ENCODE measurements around the gene DERA.
"Not testable (repeated sequence)": the region's sequence is repeated elsewhere in the genome, so short reads cannot be mapped to it uniquely, and the experiment has no call there.

Gene DERA

GRCh38 chr12:16048511-16048910, 137.4 kb downstream of the DERA start:
- DNase-seq (ENCODE audit: extremely low read depth, low read depth) = no peak
- TF ChIP-seq, protein P1, sequence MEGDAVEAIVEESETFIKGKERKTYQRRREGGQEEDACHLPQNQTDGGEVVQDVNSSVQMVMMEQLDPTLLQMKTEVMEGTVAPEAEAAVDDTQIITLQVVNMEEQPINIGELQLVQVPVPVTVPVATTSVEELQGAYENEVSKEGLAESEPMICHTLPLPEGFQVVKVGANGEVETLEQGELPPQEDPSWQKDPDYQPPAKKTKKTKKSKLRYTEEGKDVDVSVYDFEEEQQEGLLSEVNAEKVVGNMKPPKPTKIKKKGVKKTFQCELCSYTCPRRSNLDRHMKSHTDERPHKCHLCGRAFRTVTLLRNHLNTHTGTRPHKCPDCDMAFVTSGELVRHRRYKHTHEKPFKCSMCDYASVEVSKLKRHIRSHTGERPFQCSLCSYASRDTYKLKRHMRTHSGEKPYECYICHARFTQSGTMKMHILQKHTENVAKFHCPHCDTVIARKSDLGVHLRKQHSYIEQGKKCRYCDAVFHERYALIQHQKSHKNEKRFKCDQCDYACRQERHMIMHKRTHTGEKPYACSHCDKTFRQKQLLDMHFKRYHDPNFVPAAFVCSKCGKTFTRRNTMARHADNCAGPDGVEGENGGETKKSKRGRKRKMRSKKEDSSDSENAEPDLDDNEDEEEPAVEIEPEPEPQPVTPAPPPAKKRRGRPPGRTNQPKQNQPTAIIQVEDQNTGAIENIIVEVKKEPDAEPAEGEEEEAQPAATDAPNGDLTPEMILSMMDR (IDR thresholded peaks at IDR 0.05; ENCODE audit: low read depth, low read length) = no peak

DNA sequence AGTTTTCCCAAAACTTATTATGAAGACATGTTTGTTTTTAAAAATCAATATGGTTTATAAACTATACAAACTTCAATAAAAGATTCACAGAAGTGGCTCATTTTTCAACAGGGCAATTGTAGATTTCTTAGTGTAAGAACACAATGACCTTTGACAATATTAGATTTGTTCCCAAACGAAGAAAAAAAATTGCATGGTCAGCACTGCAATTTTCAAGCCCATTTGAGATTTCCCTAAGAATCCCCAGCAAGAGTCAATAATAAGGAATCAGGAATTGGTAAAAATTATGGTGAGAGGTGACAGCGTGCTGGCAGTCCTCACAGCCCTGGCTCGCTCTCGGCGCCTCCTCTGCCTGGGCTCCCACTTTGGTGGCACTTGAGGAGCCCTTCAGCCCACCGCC, 145.8 kb downstream of the DERA start:
- TF ChIP-seq, protein P1 (IDR thresholded peaks at IDR 0.05; ENCODE audit: low read depth, low read length) = no peak

DNA sequence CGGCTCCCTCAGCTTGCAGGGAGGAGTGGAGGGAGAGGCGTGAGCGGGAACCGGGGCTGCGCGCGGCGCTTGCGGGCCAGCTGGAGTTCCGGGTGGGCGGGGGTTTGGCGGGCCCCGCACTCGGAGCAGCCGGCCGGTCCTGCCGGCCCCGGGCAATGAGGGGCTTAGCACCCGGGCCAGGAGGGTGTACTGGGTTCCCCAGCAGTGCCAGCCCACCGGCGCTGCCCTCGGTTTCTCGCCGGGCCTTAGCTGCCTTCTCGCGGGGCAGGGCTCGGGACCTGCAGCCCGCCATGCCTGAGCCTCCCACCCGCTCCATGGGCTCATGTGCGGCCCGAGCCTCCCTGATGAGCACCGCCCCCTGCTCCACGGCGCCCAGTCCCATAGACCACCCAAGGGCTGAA, 146.2 kb downstream of the DERA start:
- not testable (repeated sequence) for DNase-seq (ENCODE audit: extremely low read depth, low read depth)

More for the DNA sequence above, 145.8 kb downstream of the DERA start:
- no peak for DNase-seq (ENCODE audit: extremely low read depth, low read depth)

DNA sequence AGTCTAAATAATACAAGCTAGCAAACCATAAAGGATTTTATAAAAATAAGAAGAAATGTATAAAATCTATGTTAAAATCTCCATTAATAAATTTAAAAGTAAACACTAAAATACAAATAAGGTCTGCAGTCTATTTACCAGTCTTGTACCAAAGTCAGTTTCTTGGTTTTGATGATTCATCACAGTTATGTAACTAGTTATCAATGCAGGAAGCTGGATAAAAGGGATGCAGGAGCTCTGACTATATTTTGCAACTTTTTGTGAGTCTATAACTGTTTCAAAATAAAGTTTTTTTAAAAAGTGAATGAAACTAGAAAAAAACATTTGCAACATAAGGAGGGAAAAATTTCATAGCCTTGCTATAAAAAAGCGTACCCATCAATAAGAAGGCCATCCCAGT, 151.5 kb downstream of the DERA start:
- no peak for DNase-seq (ENCODE audit: extremely low read depth, low read depth)
- TF ChIP-seq, protein P1 (IDR thresholded peaks at IDR 0.05; ENCODE audit: low read depth, low read length) = no peak

GRCh38 chr12:16063726-16064125, 152.6 kb downstream of the DERA start:
- no peak for DNase-seq (ENCODE audit: extremely low read depth, low read depth)
- TF ChIP-seq, protein P1 (IDR thresholded peaks at IDR 0.05; ENCODE audit: low read depth, low read length) = no peak

GRCh38 chr12:16070113-16070512, 159.0 kb downstream of the DERA start:
- TF ChIP-seq, protein P1 (IDR thresholded peaks at IDR 0.05; ENCODE audit: low read depth, low read length) = no peak
- DNase-seq (ENCODE audit: extremely low read depth, low read depth) = no peak

GRCh38 chr12:16072678-16073077, 161.5 kb downstream of the DERA start:
- DNase-seq (ENCODE audit: extremely low read depth, low read depth) = no peak

GRCh38 chr12:16074894-16075293, 163.8 kb downstream of the DERA start:
- TF ChIP-seq, protein P1 (IDR thresholded peaks at IDR 0.05; ENCODE audit: low read depth, low read length) = no peak

More at GRCh38 chr12:16072678-16073077, 161.5 kb downstream of the DERA start:
- TF ChIP-seq, protein P1 (IDR thresholded peaks at IDR 0.05; ENCODE audit: low read depth, low read length) = no peak

More at GRCh38 chr12:16074894-16075293, 163.8 kb downstream of the DERA start:
- no peak for DNase-seq (ENCODE audit: extremely low read depth, low read depth)

Data from AG09319 (cell line).